ENCODE results near the gene DGKI. TPM values are rescaled to one million over a fixed set of nuclear protein-coding genes. Genes with fewer than 3 reads are reported as not detected.

The DGKI gene
- total RNA-seq, 4 donors from 2014 or later, result 0.16 to 4.4 (median 2.1) TPM

GRCh38 chr7:137585591-137585990 is 261.2 kb downstream of the DGKI start:
- no peak for DNase-seq (ENCODE audit: low spot score)
- no peak for TF ChIP-seq CTCF (IDR thresholded peaks at IDR 0.05)
- no peak for ATAC-seq (ENCODE audit: low FRiP score)

GRCh38 chr7:137583172-137583571 is 263.6 kb downstream of the DGKI start:
- DNase-seq (ENCODE audit: low spot score) (no peak), ATAC-seq (ENCODE audit: low FRiP score) (no peak)
- no peak for TF ChIP-seq CTCF (IDR thresholded peaks at IDR 0.05)

- no peak for TF ChIP-seq CTCF (IDR thresholded peaks at IDR 0.05)
- ATAC-seq (ENCODE audit: low FRiP score), result no peak
Measured at GRCh38 chr7:137579913-137580640, 266.7 kb downstream of the DGKI start.

GRCh38 chr7:137578541-137578940 is 268.2 kb downstream of the DGKI start:
- ATAC-seq (ENCODE audit: low FRiP score) (no peak), DNase-seq (ENCODE audit: low spot score) (no peak)
- TF ChIP-seq CTCF (IDR thresholded peaks at IDR 0.05), result no peak

More at GRCh38 chr7:137579913-137580640, 266.7 kb downstream of the DGKI start:
- DNase-seq (ENCODE audit: low spot score), result no peak

GRCh38 chr7:137577184-137577583 is 269.6 kb downstream of the DGKI start:
- TF ChIP-seq CTCF (IDR thresholded peaks at IDR 0.05), result no peak
- ATAC-seq (ENCODE audit: low FRiP score) (no peak), DNase-seq (ENCODE audit: low spot score) (no peak)

- no peak for DNase-seq (ENCODE audit: low spot score)
- TF ChIP-seq CTCF (IDR thresholded peaks at IDR 0.05), result no peak
- no peak for ATAC-seq (ENCODE audit: low FRiP score)
Measured at GRCh38 chr7:137576481-137576880, 270.3 kb downstream of the DGKI start.

GRCh38 chr7:137574812-137575211 is 272.0 kb downstream of the DGKI start:
- ATAC-seq (ENCODE audit: low FRiP score), result no peak
- DNase-seq (ENCODE audit: low spot score), result no peak
- no peak for TF ChIP-seq CTCF (IDR thresholded peaks at IDR 0.05)
